Measurements from ENCODE around the gene RWDD4.
A peak's percentile ranks its signal among the peaks of the same experiment; 100 is the strongest.

The RWDD4 gene

GRCh38 chr4:183659029-183659871 lies at the start of gene RWDD4, which contains the start of gene TRAPPC11:
RWDD4 (minus strand) TSS chr4:183659185; CDS start chr4:183658952, 233 bp downstream.
TRAPPC11 (plus strand) TSS chr4:183659293; CDS start chr4:183663868, 4,575 bp downstream.
- DNase-seq (ENCODE audit: low read depth in 1 of 2, low spot score in 1 of 2), result peak; percentile 86 to 93

- no peak for DNase-seq (ENCODE audit: low read depth in 1 of 2, low spot score in 1 of 2)
These were observed 43.5 kb upstream of the RWDD4 start for GRCh38 chr4:183702492-183702891.

GRCh38 chr4:183700407-183700806 lies 41.4 kb upstream of the RWDD4 start:
- no peak for DNase-seq (ENCODE audit: low read depth in 1 of 2, low spot score in 1 of 2)

- no peak for DNase-seq (ENCODE audit: low read depth in 1 of 2, low spot score in 1 of 2)
These were observed 39.9 kb upstream of the RWDD4 start for GRCh38 chr4:183698909-183699308.

GRCh38 chr4:183691897-183692296 lies 32.9 kb upstream of the RWDD4 start:
- DNase-seq (ENCODE audit: low read depth in 1 of 2, low spot score in 1 of 2), result no peak

GRCh38 chr4:183691006-183691405 lies 32.0 kb upstream of the RWDD4 start:
- DNase-seq (ENCODE audit: low read depth in 1 of 2, low spot score in 1 of 2), result no peak

GRCh38 chr4:183688216-183688615 lies 29.2 kb upstream of the RWDD4 start:
- no peak for DNase-seq (ENCODE audit: low read depth in 1 of 2, low spot score in 1 of 2)

GRCh38 chr4:183686461-183686860 lies 27.5 kb upstream of the RWDD4 start:
- DNase-seq (ENCODE audit: low read depth in 1 of 2, low spot score in 1 of 2), result no peak

- no peak for DNase-seq (ENCODE audit: low read depth in 1 of 2, low spot score in 1 of 2)
These were observed 22.1 kb upstream of the RWDD4 start for GRCh38 chr4:183681119-183681518.

- no peak for DNase-seq (ENCODE audit: low read depth in 1 of 2, low spot score in 1 of 2)
These were observed 16.6 kb upstream of the RWDD4 start for GRCh38 chr4:183675625-183676024.

- DNase-seq (ENCODE audit: low read depth in 1 of 2, low spot score in 1 of 2), result no peak
These were observed 15.2 kb upstream of the RWDD4 start for GRCh38 chr4:183674153-183674552.

GRCh38 chr4:183670960-183671555 lies 12.1 kb upstream of the RWDD4 start:
- DNase-seq (ENCODE audit: low read depth in 1 of 2, low spot score in 1 of 2), result no peak

- DNase-seq (ENCODE audit: low read depth in 1 of 2, low spot score in 1 of 2), result no peak
These were observed 11.3 kb upstream of the RWDD4 start for GRCh38 chr4:183670251-183670650.

GRCh38 chr4:183666088-183666487 lies 7.1 kb upstream of the RWDD4 start:
- no peak for DNase-seq (ENCODE audit: low read depth in 1 of 2, low spot score in 1 of 2)

GRCh38 chr4:183659872-183660242 lies 872 bp upstream of the RWDD4 start:
- DNase-seq (ENCODE audit: low read depth in 1 of 2, low spot score in 1 of 2), result no peak

- DNase-seq (ENCODE audit: low read depth in 1 of 2, low spot score in 1 of 2), result peak in 1 of 2 donors; percentile 10
These were observed 490 bp downstream of the RWDD4 start for GRCh38 chr4:183658362-183659028.

GRCh38 chr4:183657564-183657963 lies 1.4 kb downstream of the RWDD4 start:
- DNase-seq (ENCODE audit: low read depth in 1 of 2, low spot score in 1 of 2), result no peak

- no peak for DNase-seq (ENCODE audit: low read depth in 1 of 2, low spot score in 1 of 2)
These were observed 13.7 kb downstream of the RWDD4 start for GRCh38 chr4:183645326-183645725.

- no peak for DNase-seq (ENCODE audit: low read depth in 1 of 2, low spot score in 1 of 2)
These were observed 19.7 kb downstream of the RWDD4 start for GRCh38 chr4:183639291-183639690.

GRCh38 chr4:183638436-183638835 lies 20.5 kb downstream of the RWDD4 start:
- no peak for DNase-seq (ENCODE audit: low read depth in 1 of 2, low spot score in 1 of 2)

- DNase-seq (ENCODE audit: low read depth in 1 of 2, low spot score in 1 of 2), result no peak
These were observed 21.5 kb downstream of the RWDD4 start for GRCh38 chr4:183637461-183637860.

- no peak for DNase-seq (ENCODE audit: low read depth in 1 of 2, low spot score in 1 of 2)
These were observed 22.1 kb downstream of the RWDD4 start for GRCh38 chr4:183636923-183637322.

Data from activated CD4-positive, alpha-beta T cell treated with anti-CD3 and anti-CD28 coated beads, Interleukin-2, amount 50 U/mL, for 24 hours (primary cell).